K562 (cell line): ENCODE data around the gene HLA-E. TPM values are rescaled to one million over a fixed set of nuclear protein-coding genes. Genes with fewer than 3 reads are reported as not detected.

Experiments
- C11orf30 ChIP-seq: fragments of 450-650 bp; IDR thresholded peaks from 2 replicates; pipeline ENCODE4 v1.6.1; 2016; ENCODE audit warnings: low read depth, mild to moderate bottlenecking
- CBFA2T3 ChIP-seq: fragments of 450-650 bp; IDR thresholded peaks from 2 replicates; pipeline ENCODE4 v1.6.1; 2017
- CBX1 ChIP-seq: sonication (generic); IDR thresholded peaks from 2 replicates; pipeline ENCODE4 v1.6.1; 2016; ENCODE audit warnings: antibody characterized with exemption, low read depth, mild to moderate bottlenecking
- CREM ChIP-seq: IDR thresholded peaks from 2 replicates; pipeline ENCODE4 v1.6.1; 2014; ENCODE audit warnings: antibody characterized with exemption, low read depth
- DEAF1 ChIP-seq: fragments of 450-650 bp; formaldehyde crosslinking; IDR thresholded peaks from 2 replicates; pipeline ENCODE4 v1.4.0; 2020; ENCODE audit warnings: mild to moderate bottlenecking, moderate library complexity
- DPF2 ChIP-seq: fragments of 450-650 bp; IDR thresholded peaks from 2 replicates; pipeline ENCODE4 v1.6.1; 2016
- ETV6 ChIP-seq, 3 experiments: fragments of 150-350 bp in 1 of 3; sonication (generic) in 1 of 3; formaldehyde crosslinking in 1 of 3; IDR thresholded peaks; 2 replicates each; pipeline versions ENCODE4 v1.6.1 to v1.8.0; 2014 to 2022; ENCODE audit warnings: borderline replicate concordance in 2 of 3, low read depth in 2 of 3, antibody characterized with exemption in 1 of 3, low read length in 1 of 3, mild to moderate bottlenecking in 1 of 3, missing genetic modification reagents in 1 of 3
- FOXA3 ChIP-seq, 2 experiments: fragments of 450-650 bp in 1 of 2; sonication (generic) in 1 of 2; formaldehyde crosslinking; IDR thresholded peaks in 1 of 2; conservative IDR thresholded peaks in 1 of 2; 2 replicates each; pipeline versions ENCODE4 v1.4.0 to v1.8.0; 2020 to 2022; ENCODE audit warnings: mild to moderate bottlenecking in 2 of 2, missing genetic modification reagents in 1 of 2
- FOXP1 ChIP-seq: sonication (generic); formaldehyde crosslinking; IDR thresholded peaks from 2 replicates; pipeline ENCODE4 v1.8.0; 2022; ENCODE audit warnings: mild to moderate bottlenecking, missing genetic modification reagents
- HMG20A ChIP-seq: fragments of 450-650 bp; formaldehyde crosslinking; conservative IDR thresholded peaks from 2 replicates; pipeline ENCODE4 v1.4.0; 2020; ENCODE audit warnings: mild to moderate bottlenecking, mixed read lengths
- ID3 ChIP-seq, 2 experiments: fragments of 250-450 bp in 1 of 2; fragments of 450-650 bp in 1 of 2; sonication (Bioruptor Pico) in 1 of 2; IDR thresholded peaks; 2 replicates each; pipeline versions ENCODE4 v1.6.1 to v1.8.0; 2016 to 2021; ENCODE audit warnings: mild to moderate bottlenecking in 2 of 2, moderate library complexity in 2 of 2, missing compliant biosample characterization in 1 of 2, missing genetic modification characterization in 1 of 2
- MTA2 ChIP-seq: fragments of 450-650 bp; IDR thresholded peaks from 2 replicates; pipeline ENCODE4 v1.6.1; 2016; ENCODE audit warnings: low read depth
- SMARCC2 ChIP-seq: fragments of 450-650 bp; IDR thresholded peaks from 2 replicates; pipeline ENCODE4 v1.6.1; 2017; ENCODE audit warnings: antibody characterized with exemption, moderate library complexity, mild to moderate bottlenecking, low read depth
- SMARCE1 ChIP-seq: fragments of 450-650 bp; IDR thresholded peaks from 2 replicates; pipeline ENCODE4 v1.7.1; 2016; ENCODE audit warnings: mild to moderate bottlenecking
- STAG1 ChIP-seq: sonication (generic); formaldehyde crosslinking; IDR thresholded peaks from 2 replicates; pipeline ENCODE4 v1.5.0; 2020; ENCODE audit warnings: missing genetic modification reagents, borderline replicate concordance
- YY1 ChIP-seq, 3 experiments: IDR thresholded peaks; 2 replicates each; pipeline ENCODE4 v1.6.1; 2011; ENCODE audit warnings: low read length in 2 of 3, mild to moderate bottlenecking in 2 of 3, moderate library complexity in 2 of 3, borderline replicate concordance in 1 of 3, control low read depth in 1 of 3, low read depth in 1 of 3; ENCODE audit not compliant: insufficient read depth in 3 of 3, insufficient replicate concordance in 2 of 3, control insufficient read depth in 1 of 3, insufficient read length in 1 of 3; ENCODE audit errors: extremely low read depth in 1 of 3
- ZNF395 ChIP-seq: fragments of 200-800 bp; sonication (Bioruptor generic); IDR thresholded peaks from 2 replicates; pipeline ENCODE4 v1.6.1; 2017; ENCODE audit warnings: missing genetic modification characterization, missing compliant biosample characterization
- polyA plus RNA-seq, 8 experiments: library from polyadenylated mRNA; depleted of rRNA in 4 of 8; stranded (reverse) in 5 of 8; unstranded in 3 of 8; fragments of >200 nt; fragmentation: Nextera tagmentation in 2 of 8; fragmentation: Illumina TruSeq in 1 of 8; extraction: Ambion mirVana in 2 of 8; extraction: Trizol in 1 of 8; gene quantifications; 2 replicates each; pipeline versions ENCODE4 v1.2.1 to v1.2.3, GENCODE V29; 2011 to 2014; ENCODE audit warnings: inconsistent platforms in 1 of 8, missing spikeins in 1 of 8
- total RNA-seq, 7 experiments: library from RNA; depleted of rRNA in 6 of 7; stranded (reverse); fragments of >200 nt in 6 of 7; fragmentation: Illumina TruSeq in 2 of 7; extraction: Trizol in 2 of 7; gene quantifications; 2 replicates each; pipeline versions ENCODE4 v1.2.1 to v1.2.3, GENCODE V29; 2011 to 2021; ENCODE audit warnings: low replicate concordance in 1 of 7
- TF ChIP-seq, protein P1 (sequence below): fragments of 450-650 bp; conservative IDR thresholded peaks from 2 replicates; pipeline ENCODE4 v1.6.1; 2016; ENCODE audit warnings: missing genetic modification characterization, low read depth, mild to moderate bottlenecking, missing compliant biosample characterization, moderate library complexity
- TF ChIP-seq, protein P2 (sequence below): sonication (generic); IDR thresholded peaks from 2 replicates; pipeline ENCODE4 v1.6.1; 2016

The HLA-E gene
- total and polyA plus RNA-seq, 9 of the 15 experiments (the other 6 are each of a cell fraction or from before 2014, with no cell fraction given): 3.2 to 39.9 (median 26.8) TPM

GRCh38 chr6:30530014-30530413, 40.7 kb downstream of the HLA-E start (continued):
- TF ChIP-seq FOXA3 (CRISPR knock-in tag; conservative IDR thresholded peaks at IDR 0.05 in 1 of 2, IDR thresholded peaks at IDR 0.05 in 1 of 2) (peak in 1 of 2 experiments; percentile 63; a peak in 1 of 4 replicates), DPF2 (0 out of 2 replicates have a peak, but pooled peaks have one; percentile 15), ETV6 (IDR thresholded peaks at IDR 0.05; ENCODE audit: borderline replicate concordance in 1 of 2, low read depth in 2 of 2, low read length in 1 of 2) (0 out of 4 replicates have a peak, but pooled peaks of 1 of the 2 experiments have one; percentile 15), ETV6 (CRISPR knock-in tag; IDR thresholded peaks at IDR 0.05; ENCODE audit: borderline replicate concordance) (no peak), FOXP1 (CRISPR knock-in tag) (no peak), STAG1 (CRISPR knock-in tag) (no peak), C11orf30 (peak; percentile 29; the same call in 1 of the 2 replicates), SMARCE1 (peak; percentile 53; the same call in 1 of the 2 replicates), DEAF1 (CRISPR knock-in tag) (no peak), CREM (0 out of 2 replicates have a peak, but pooled peaks have one; percentile 7), ID3 (CRISPR knock-in tag; IDR thresholded peaks at IDR 0.05) (no peak), ID3 (tag; IDR thresholded peaks at IDR 0.05) (peak; percentile 72), YY1 (IDR thresholded peaks at IDR 0.05; ENCODE audit: borderline replicate concordance in 1 of 3, control insufficient read depth in 1 of 3, extremely low read depth in 1 of 3, insufficient read depth in 3 of 3, insufficient read length in 1 of 3, insufficient replicate concordance in 2 of 3, low read depth in 1 of 3, low read length in 2 of 3) (peak in 1 of 3 experiments; percentile 23), MTA2 (0 out of 2 replicates have a peak, but pooled peaks have one; percentile 8), CBX1 (no peak), ZNF395 (CRISPR knock-in tag) (peak; percentile 77), CBFA2T3 (peak; percentile 27; the same call in 1 of the 2 replicates), SMARCC2 (peak; percentile 40; the same call in 1 of the 2 replicates), HMG20A (CRISPR knock-in tag) (no peak)
- TF ChIP-seq, protein P1, sequence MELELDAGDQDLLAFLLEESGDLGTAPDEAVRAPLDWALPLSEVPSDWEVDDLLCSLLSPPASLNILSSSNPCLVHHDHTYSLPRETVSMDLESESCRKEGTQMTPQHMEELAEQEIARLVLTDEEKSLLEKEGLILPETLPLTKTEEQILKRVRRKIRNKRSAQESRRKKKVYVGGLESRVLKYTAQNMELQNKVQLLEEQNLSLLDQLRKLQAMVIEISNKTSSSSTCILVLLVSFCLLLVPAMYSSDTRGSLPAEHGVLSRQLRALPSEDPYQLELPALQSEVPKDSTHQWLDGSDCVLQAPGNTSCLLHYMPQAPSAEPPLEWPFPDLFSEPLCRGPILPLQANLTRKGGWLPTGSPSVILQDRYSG (tag): peak; percentile 41; the same call in 1 of the 2 replicates
- TF ChIP-seq, protein P2, sequence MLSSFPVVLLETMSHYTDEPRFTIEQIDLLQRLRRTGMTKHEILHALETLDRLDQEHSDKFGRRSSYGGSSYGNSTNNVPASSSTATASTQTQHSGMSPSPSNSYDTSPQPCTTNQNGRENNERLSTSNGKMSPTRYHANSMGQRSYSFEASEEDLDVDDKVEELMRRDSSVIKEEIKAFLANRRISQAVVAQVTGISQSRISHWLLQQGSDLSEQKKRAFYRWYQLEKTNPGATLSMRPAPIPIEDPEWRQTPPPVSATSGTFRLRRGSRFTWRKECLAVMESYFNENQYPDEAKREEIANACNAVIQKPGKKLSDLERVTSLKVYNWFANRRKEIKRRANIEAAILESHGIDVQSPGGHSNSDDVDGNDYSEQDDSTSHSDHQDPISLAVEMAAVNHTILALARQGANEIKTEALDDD: peak; percentile 55; the same call in 1 of the 2 replicates
